Kidney (tissue), 14 donors: ENCODE data around the gene TUBB4A. TPM values are rescaled to one million over a fixed set of nuclear protein-coding genes. Genes with fewer than 3 reads are reported as not detected.

Experiments used
- DNase-seq, 5 donors: peaks; one replicate each; pipeline ENCODE4 v3.0.0-alpha.2; 2013 to 2020
- FAIRE-seq: peaks from 2 replicates; lab custom pipeline; 2012; peaks lifted over from hg19 to GRCh38; lab: Jason Lieb, UNC
- H3K27ac ChIP-seq, 2 donors: one replicate each; pipeline ENCODE4 v1.7.0; 2013; ENCODE audit warnings: low read depth in 2 of 2, low read length in 2 of 2, inconsistent platforms in 1 of 2
- H3K27me3 ChIP-seq: one replicate; pipeline ENCODE4 v1.7.1; 2013; ENCODE audit warnings: low read length, inconsistent platforms; ENCODE audit not compliant: control insufficient read depth, insufficient read depth
- H3K36me3 ChIP-seq, 3 donors: one replicate each; pipeline versions ENCODE4 v1.7.0 to v1.7.1; 2013; ENCODE audit warnings: low read length in 3 of 3, control low read depth in 1 of 3, inconsistent platforms in 1 of 3; ENCODE audit not compliant: insufficient read depth in 3 of 3, control insufficient read depth in 2 of 3
- H3K4me1 ChIP-seq, 3 donors: one replicate each; pipeline versions ENCODE4 v1.7.0 to v1.7.1; 2013; ENCODE audit warnings: low read length in 3 of 3, inconsistent platforms in 1 of 3, low read depth in 1 of 3; ENCODE audit not compliant: control insufficient read depth in 2 of 3, insufficient read depth in 2 of 3
- H3K4me3 ChIP-seq, 3 donors: one replicate each; pipeline versions ENCODE4 v1.7.0 to v1.8.1; 2013; ENCODE audit warnings: low read length in 3 of 3, control low read depth in 1 of 3, inconsistent platforms in 1 of 3
- H3K9ac ChIP-seq, 3 donors: one replicate each; pipeline versions ENCODE4 v1.7.0 to v1.7.1; 2013; ENCODE audit warnings: low read length in 3 of 3, control low read depth in 1 of 3, inconsistent platforms in 1 of 3
- H3K9me3 ChIP-seq, 3 donors: one replicate each; pipeline versions ENCODE4 v1.7.0 to v1.7.1; 2013; ENCODE audit warnings: low read length in 3 of 3, control low read depth in 1 of 3, inconsistent platforms in 1 of 3; ENCODE audit not compliant: control insufficient read depth in 2 of 3, insufficient read depth in 1 of 3
- intact Hi-C: fragments of 100-400 bp; cut with DNase I; formaldehyde crosslinking; loops from one replicate; pipeline ENCODE4 v1.11.1; 2022
- polyA plus RNA-seq: library from polyadenylated mRNA; stranded (reverse); fragments of 350-450 nt; fragmentation: Illumina TruSeq; extraction: RNeasy Lipid Tissue Mini Kit (QIAGEN cat#74804); gene quantifications from one replicate; pipeline ENCODE4 v1.2.3, GENCODE V29; 2014; ENCODE audit warnings: low read depth, low replicate concordance; ENCODE audit not compliant: insufficient read depth
- total RNA-seq: library from RNA; stranded (reverse); fragmentation: NEBNext Ultra II Directional; extraction: Animal tissue kit (Norgen Biotek cat#: 25700); gene quantifications from one replicate; pipeline ENCODE4 v1.2.1, GENCODE V29; 2021
- TF ChIP-seq, protein P1 (sequence below): IDR thresholded peaks from 3 replicates; pipeline ENCODE4 v1.5.1; 2012; ENCODE audit warnings: mild to moderate bottlenecking, moderate library complexity, borderline replicate concordance; ENCODE audit not compliant: insufficient read depth; ENCODE audit errors: extremely low read depth
- donor health status: control.
- donor health status: control.
- donor health status: control.
- donor health status: control.
- donor health status: control.
- donor health status: DM: yes; HTN: yes; CAD: no.
- donor health status: Normal renal cell carcinoma (clear cell type).

The TUBB4A gene
- total and polyA plus RNA-seq, 2 donors from 2014 or later, result 4.4 to 11.3 TPM

DNA sequence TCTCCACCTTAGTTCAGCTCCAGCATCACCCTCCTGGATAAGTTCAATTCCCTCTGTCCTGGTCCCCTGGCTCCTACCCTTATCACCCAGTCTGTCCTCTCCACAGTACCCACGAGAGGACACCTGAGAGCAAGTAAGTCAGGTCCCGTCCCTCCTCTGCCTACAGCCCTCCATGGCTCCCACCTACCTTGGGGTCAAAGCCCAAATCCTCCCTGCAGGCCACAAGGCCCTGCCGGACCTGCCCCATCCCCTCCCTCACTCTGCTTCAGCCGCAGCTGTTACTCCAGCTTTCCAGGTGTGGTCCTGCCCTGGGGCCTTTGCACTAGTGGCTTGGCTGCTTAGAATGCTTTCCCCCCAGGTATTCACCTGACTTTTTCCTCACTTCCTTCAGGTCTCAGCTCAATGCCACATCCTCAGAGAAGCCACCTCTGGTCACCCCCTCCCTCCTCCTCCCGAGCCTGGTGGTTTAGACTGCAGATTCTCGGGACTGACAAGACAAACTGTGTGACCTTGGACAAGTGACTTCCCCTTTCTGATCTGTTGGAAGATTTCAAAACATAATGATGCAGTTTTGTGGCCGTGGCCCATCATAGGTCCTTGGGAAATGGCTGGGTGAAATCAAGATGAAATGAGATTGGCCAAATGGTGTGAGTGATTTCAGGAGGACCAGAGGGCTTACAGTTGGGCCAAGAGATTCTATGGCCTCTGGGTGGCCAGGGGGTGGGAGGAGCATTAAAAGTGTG is 3.6 kb downstream of the TUBB4A start:
- Histone ChIP-seq H3K36me3 (no peaks in the 10 kb centered on the region), H3K27ac (no peak overlapping the region), H3K4me3 (no peak overlapping the region), H3K9ac (no peak overlapping the region), H3K9me3 (no peaks in the 10 kb centered on the region), H3K27me3 (peaks cover 3% of the 10 kb centered on the region), H3K4me1 (no peaks in the 10 kb centered on the region)
- no peak for DNase-seq
- FAIRE-seq, result no peak
- TF ChIP-seq, protein P1, sequence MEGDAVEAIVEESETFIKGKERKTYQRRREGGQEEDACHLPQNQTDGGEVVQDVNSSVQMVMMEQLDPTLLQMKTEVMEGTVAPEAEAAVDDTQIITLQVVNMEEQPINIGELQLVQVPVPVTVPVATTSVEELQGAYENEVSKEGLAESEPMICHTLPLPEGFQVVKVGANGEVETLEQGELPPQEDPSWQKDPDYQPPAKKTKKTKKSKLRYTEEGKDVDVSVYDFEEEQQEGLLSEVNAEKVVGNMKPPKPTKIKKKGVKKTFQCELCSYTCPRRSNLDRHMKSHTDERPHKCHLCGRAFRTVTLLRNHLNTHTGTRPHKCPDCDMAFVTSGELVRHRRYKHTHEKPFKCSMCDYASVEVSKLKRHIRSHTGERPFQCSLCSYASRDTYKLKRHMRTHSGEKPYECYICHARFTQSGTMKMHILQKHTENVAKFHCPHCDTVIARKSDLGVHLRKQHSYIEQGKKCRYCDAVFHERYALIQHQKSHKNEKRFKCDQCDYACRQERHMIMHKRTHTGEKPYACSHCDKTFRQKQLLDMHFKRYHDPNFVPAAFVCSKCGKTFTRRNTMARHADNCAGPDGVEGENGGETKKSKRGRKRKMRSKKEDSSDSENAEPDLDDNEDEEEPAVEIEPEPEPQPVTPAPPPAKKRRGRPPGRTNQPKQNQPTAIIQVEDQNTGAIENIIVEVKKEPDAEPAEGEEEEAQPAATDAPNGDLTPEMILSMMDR, result no peak
- intact Hi-C loops, result no loop called here

DNA sequence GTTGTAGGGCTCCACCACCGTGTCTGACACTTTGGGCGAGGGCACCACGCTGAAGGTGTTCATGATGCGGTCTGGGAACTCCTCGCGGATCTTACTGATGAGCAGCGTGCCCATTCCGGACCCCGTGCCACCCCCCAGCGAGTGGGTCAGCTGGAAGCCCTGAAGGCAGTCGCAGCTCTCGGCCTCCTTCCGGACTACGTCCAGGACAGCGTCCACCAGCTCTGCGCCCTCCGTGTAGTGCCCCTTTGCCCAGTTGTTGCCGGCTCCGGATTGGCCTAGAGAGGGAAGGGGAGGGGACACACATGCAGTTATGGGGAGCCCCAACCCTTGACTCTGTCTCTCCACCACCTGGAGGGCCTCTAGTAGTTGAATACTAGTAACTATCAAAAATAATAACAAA is 6.2 kb downstream of the TUBB4A start:
- no peak overlapping the region for H3K9ac ChIP-seq
- H3K9me3 ChIP-seq, result peaks cover 0 to 6% (median 2%) of the 10 kb centered on the region in 3 donors
- H3K4me1 ChIP-seq, result no peaks in the 10 kb centered on the region
- DNase-seq (no peak), FAIRE-seq (no peak)
- no peak overlapping the region for H3K4me3 ChIP-seq
- intact Hi-C loops, result no loop called here
- no peaks in the 10 kb centered on the region for H3K27me3 ChIP-seq
- TF ChIP-seq, protein P1, result no peak
- H3K27ac ChIP-seq, result no peak overlapping the region
- no peaks in the 10 kb centered on the region for H3K36me3 ChIP-seq

DNA sequence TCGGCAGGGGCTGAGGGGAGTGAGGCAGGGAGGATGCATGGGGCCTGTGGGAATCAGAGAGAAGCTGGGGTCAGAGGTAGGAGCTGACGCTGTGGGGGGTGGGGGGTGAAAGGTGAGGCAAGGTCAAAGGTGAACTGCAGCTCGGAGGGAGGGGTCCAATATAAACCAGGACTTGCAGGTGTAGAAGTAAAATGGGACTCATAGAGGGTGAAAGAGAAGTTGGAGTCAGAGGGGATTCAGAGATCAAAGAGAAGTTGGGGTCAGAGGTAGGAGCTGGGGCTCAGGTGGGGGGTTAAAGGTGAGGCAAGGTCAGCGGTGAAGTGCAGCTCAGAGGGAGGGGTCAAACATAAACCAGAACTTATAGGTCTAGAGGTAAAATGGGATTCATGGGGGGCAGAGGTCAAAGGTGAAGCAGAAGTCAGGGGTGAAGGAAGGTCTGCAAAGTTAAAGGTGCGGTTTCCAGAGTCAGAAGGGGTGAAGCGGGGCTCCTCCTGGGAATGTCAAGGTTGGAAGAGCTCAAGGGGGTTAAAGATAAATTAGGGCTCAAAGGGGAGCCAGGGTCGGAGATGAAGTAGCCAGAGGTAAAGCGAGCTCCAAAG is 7.6 kb downstream of the TUBB4A start:
- no peaks in the 10 kb centered on the region for H3K36me3 ChIP-seq
- DNase-seq, result no peak
- no peak overlapping the region for H3K4me3 ChIP-seq
- no peaks in the 10 kb centered on the region for H3K4me1 ChIP-seq
- H3K27ac ChIP-seq, result no peak overlapping the region
- intact Hi-C loops, result no loop called here
- H3K9ac ChIP-seq, result no peak overlapping the region
- no peaks in the 10 kb centered on the region for H3K27me3 ChIP-seq
- TF ChIP-seq, protein P1, result no peak
- no peak for FAIRE-seq
- peaks cover 0 to 6% (median 2%) of the 10 kb centered on the region in 3 donors for H3K9me3 ChIP-seq
